22Rv1 (cell line): ENCODE measurements around the gene AMZ1.

ENCODE experiments used
- H3K27ac ChIP-seq: fragments of 450-650 bp; 2 replicates; pipeline ENCODE4 v1.5.1; 2017
- ZFX ChIP-seq: fragments of 450-650 bp; IDR thresholded peaks from 2 replicates; pipeline ENCODE4 v1.6.1; 2017; ENCODE audit warnings: antibody characterized with exemption, borderline replicate concordance
- TF ChIP-seq, protein P1 (sequence below): fragments of 450-650 bp; IDR thresholded peaks from 2 replicates; pipeline ENCODE4 v1.5.1; 2017; ENCODE audit warnings: mild to moderate bottlenecking

AMZ1 gene

DNA sequence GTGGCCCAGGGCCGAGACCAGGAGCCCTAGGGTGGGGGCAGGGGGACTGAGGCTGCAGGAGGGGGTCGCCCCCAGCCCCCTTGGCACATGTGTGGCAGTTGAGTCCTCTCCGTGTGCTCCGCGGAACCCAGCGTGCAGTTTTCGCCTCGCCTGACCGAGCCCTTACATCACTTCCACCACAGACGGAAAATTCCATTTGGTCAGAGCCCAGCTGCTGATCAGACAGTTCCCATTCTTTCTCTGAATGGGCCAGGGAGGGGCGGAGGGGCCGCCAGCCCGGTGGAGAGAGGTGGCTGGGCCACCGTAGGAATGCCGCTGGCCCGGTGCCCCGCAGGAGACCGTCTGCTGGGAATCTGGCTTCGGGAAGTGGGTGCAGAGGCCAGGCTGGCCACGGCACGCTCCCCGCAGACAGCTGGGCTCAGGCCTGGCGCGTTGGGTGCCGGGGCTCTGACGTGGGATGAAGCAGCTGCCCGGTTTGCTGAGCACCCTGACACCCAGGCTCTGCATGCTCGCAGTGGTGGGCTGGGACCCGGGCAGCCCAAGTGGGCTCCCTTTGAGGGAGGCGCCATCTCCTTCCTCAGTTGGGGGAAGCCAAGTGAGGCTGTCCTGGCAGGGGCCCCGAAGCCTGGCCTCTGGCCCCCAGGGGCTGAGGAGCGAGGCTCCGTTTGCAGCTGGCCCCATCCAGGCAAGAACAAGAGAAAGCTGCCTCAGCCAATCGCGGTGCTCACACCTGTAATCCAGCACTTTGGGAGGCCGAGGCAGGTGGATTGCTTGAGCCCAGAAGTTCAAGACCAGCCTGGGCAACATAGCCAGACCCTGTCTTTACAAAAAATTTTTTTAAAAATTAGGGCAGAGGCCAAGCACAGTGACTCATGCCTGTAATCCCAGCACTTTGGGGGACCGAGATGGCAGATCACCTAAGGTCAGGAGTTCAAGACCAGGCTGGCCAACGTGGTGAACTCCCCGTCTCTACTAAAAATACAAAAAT lies 46.3 kb upstream of the AMZ1 start:
- no peak overlapping the region for H3K27ac ChIP-seq

DNA sequence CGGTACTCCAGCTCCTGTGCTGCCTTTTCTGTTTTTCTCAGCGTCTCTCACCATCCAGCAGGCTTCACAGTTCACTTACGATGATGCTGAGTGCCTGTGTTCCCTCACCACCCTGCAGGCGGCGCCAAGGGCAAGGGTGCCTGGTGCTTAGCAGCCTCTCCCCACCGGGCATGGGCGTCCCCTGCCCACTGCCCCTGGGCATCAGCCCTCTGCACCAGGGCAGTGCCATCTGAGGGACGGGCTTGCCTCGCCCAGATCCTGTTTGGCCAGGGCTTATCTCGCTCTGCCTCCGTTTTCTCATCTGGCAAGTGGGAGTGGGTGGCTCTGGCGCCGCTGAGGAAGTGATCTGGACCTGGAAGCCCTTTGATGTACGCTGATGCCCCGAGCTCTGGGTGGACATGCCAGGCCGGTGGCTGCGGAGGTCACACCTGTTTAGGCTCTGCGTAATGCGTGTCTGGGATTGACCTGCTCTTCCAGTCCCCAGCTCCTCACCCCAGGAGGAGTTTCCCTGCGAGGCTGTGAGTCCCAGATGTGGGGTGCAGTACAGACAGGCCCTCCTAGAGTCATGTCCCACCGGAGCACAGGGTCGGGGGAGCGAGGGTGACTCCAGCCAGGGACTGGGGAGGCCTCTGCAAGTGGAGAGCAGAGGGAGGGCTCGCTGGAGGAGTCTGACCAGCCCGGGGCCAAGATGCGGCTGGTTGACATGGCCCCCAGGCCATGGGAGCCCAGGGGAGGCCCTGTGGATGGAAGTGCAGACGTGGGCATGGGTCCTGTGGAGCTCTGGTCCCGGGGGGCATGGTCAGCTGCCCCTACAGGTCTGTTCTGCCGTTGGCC lies 44.4 kb upstream of the AMZ1 start:
- no peak overlapping the region for H3K27ac ChIP-seq
- no peak for TF ChIP-seq ZFX
- TF ChIP-seq, protein P1, sequence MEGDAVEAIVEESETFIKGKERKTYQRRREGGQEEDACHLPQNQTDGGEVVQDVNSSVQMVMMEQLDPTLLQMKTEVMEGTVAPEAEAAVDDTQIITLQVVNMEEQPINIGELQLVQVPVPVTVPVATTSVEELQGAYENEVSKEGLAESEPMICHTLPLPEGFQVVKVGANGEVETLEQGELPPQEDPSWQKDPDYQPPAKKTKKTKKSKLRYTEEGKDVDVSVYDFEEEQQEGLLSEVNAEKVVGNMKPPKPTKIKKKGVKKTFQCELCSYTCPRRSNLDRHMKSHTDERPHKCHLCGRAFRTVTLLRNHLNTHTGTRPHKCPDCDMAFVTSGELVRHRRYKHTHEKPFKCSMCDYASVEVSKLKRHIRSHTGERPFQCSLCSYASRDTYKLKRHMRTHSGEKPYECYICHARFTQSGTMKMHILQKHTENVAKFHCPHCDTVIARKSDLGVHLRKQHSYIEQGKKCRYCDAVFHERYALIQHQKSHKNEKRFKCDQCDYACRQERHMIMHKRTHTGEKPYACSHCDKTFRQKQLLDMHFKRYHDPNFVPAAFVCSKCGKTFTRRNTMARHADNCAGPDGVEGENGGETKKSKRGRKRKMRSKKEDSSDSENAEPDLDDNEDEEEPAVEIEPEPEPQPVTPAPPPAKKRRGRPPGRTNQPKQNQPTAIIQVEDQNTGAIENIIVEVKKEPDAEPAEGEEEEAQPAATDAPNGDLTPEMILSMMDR, result peak; percentile 86

More for the DNA sequence above, 46.3 kb upstream of the AMZ1 start:
- TF ChIP-seq, protein P1, result no peak
- TF ChIP-seq ZFX, result no peak

DNA sequence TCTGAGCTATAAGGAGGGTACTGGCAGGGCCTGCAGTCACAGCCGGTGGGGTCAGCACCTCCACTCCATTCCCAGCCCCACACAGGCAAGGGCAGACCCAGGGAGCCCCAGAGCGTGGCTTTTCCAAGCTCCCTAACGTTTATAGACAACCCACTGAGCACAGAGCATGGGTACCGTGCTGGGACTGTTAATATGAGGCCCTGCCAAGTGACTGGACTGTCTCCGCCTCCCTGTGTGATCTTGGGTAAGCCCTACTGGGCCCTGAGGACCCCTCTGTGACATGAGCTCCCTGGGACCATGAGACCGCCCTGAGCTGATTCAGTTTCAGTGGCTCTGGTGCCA lies 43.8 kb upstream of the AMZ1 start:
- H3K27ac ChIP-seq, result no peak overlapping the region
- TF ChIP-seq, protein P1, result no peak
- no peak for TF ChIP-seq ZFX

DNA sequence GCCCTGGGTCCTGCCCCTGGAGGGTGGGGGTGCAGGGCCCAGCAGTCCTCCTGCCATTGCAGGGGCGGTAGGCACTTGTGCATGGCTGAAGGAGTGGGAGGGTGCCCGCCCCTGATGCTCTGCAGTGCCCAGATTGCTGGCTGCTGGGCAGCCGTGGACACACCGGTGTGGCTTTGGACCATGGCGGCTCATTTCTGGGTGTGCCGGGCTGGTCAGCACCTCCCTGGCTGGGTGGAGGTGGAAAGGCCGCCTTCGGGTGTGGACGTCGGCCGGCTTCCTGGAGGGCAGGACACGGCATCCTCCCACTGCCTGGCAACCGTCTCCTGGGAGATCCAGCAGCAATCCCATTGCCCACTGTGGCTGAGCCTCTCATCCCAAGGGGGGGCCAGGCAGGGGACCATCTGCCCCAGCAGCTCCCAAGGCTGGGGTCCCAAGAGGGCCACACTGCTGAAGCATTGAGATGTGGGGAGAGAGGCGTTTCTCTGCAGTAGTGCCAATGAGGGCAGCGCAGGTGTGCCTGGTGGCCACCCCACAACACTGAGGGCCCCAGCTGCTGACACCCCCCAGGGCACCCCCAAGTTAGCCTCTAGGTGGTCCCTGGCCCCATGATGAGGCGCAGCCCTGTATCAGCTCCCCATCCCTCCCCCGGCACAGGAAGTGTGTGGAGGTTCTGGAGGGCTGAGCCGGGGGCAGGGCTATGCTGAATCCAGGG lies 43.3 kb upstream of the AMZ1 start:
- no peak overlapping the region for H3K27ac ChIP-seq
- TF ChIP-seq ZFX, result no peak
- TF ChIP-seq, protein P1, result no peak

DNA sequence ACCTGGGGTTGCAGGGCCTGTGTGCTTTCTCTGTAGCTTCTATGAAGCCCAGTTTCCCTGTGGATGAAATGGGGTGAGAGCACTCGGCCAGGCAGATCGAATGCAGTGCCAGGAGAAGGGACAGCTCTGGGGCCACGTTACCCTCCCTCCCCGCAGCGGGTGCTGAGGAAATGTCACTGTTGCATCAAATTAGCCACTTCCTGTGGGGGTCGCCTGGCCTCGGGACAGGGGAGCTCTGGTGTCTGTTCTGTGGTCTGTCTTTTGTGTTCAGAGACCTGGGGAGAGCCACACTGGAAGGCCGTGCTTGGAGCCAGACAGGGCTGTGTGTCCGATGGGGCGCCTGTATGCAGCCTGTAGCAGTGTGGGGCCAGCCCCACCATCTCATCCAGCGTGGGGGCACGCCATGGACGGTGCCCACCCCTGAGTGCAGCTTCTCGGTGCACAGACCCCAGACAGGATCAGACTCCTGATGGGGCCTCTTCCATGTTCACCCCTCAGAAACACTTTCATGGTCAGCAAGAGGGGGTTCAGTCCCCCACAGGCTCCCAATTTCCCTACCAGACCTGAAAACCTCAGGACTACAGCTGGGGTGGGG lies 42.6 kb upstream of the AMZ1 start:
- H3K27ac ChIP-seq, result no peak overlapping the region
- TF ChIP-seq, protein P1, result no peak
- no peak for TF ChIP-seq ZFX

DNA sequence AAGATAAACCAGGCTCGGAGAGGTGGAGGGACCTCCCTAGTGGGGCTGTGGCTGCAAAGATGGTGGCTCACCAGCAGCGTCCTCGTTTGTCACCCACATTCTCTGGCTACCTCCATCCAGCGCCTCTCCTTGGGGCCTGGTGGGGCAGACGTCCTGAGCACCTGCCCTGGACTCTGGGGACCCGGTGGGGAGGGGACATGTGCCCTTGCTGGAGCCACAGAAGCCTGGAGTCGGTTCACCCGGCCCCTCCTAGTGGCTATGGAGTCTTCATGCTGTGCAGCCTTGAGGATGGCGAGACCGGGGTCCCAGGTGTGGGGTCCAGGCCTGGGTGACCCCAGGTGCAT lies 41.7 kb upstream of the AMZ1 start:
- H3K27ac ChIP-seq, result peak overlapping the region; percentile 56
- TF ChIP-seq ZFX, result no peak
- TF ChIP-seq, protein P1, result no peak
